T-helper 9 cell (primary cell): ENCODE measurements around the gene MRTFA.
"Not testable (repeated sequence)": the region's sequence is repeated elsewhere in the genome, so short reads cannot be mapped to it uniquely, and the experiment has no call there.

Experiments used
- DNase-seq: peaks from one replicate; pipeline ENCODE4 v3.0.0-alpha.2; 2020

Gene MRTFA

GRCh38 chr22:40383905-40384304, 252.6 kb downstream of the MRTFA start:
- no peak for DNase-seq

GRCh38 chr22:40381461-40381860, 255.1 kb downstream of the MRTFA start:
- no peak for DNase-seq

GRCh38 chr22:40378448-40378847, 258.1 kb downstream of the MRTFA start:
- not testable (repeated sequence) for DNase-seq

GRCh38 chr22:40377931-40378330, 258.6 kb downstream of the MRTFA start:
- DNase-seq, result no peak

GRCh38 chr22:40376149-40376548, 260.4 kb downstream of the MRTFA start:
- no peak for DNase-seq

GRCh38 chr22:40374567-40374966, 262.0 kb downstream of the MRTFA start:
- no peak for DNase-seq

GRCh38 chr22:40368836-40369235, 267.7 kb downstream of the MRTFA start:
- no peak for DNase-seq

- DNase-seq, result no peak
Observed at GRCh38 chr22:40368016-40368415, 268.5 kb downstream of the MRTFA start.

- DNase-seq, result no peak
Observed at GRCh38 chr22:40367342-40367741, 269.2 kb downstream of the MRTFA start.

GRCh38 chr22:40366068-40366467, 270.5 kb downstream of the MRTFA start:
- no peak for DNase-seq

- no peak for DNase-seq
Observed at GRCh38 chr22:40364431-40364830, 272.1 kb downstream of the MRTFA start.

- DNase-seq, result no peak
Observed at GRCh38 chr22:40363059-40363458, 273.5 kb downstream of the MRTFA start.

GRCh38 chr22:40361100-40361499, 275.4 kb downstream of the MRTFA start:
- DNase-seq, result no peak
